Measurements from ENCODE around the gene SIGLEC7. TPM values are rescaled to one million over a fixed set of nuclear protein-coding genes. Genes with fewer than 3 reads are reported as not detected.
A peak's percentile ranks its signal among the peaks of the same experiment; 100 is the strongest.

SIGLEC7 gene
- total RNA-seq, 1 donor from 2014 or later, result not detected

- H3K4me1 Mint-ChIP-seq, result peaks cover 39% of the 10 kb centered on the region
- no peak overlapping the region for H3K4me3 Mint-ChIP-seq
- H3K27me3 Mint-ChIP-seq, result no peaks in the 10 kb centered on the region
- DNase-seq, result no peak
- H3K36me3 Mint-ChIP-seq (ENCODE audit: low read depth), result peaks cover 39% of the 10 kb centered on the region
- no peak overlapping the region for H3K27ac Mint-ChIP-seq
- no peaks in the 10 kb centered on the region for H3K9me3 Mint-ChIP-seq
- intact Hi-C loops (cut with micrococcal nuclease), result loop anchor here (10.0 kb wide), 1 partner anchor 299 kb away; no protein-coding TSS in a partner anchor
Observed at GRCh38 chr19:51103926-51104341, 38.2 kb upstream of the SIGLEC7 start.

DNA sequence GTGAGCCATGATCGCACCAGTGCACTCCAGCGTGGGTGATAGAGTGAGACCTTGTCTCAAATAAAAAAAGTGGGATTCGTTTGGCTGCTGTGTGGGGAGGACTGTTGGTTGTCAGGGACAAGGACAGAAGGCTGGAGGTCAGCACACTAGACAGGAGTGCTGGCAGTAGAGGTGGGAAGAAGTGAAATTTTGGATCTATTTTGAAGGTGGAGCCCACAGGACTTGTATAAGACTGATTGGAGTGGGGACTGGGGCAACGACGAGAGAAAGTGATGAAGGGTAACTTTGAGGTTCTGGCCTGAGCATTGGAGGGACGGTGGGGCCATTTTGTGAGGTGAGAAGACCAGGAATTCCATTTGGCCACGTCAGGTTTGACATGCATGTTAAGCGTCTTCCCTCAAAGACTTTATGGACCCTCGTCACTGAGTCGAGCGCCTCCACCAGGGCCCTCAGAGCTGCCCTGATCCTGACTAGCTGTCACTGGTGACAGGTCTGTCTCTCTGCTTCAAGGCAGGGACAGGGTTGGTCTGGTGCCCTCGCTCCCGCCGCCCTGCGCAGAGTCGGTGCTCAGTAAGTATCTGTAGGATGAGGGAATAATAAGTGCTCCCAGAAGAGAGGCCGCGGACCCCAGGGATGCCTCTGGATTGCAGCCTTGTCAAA lies 34.6 kb upstream of the SIGLEC7 start:
- Mint-ChIP-seq H3K9me3 (no peaks in the 10 kb centered on the region), H3K4me3 (peak overlapping the region; percentile 87), H3K36me3 (ENCODE audit: low read depth) (peaks cover 27% of the 10 kb centered on the region), H3K27me3 (no peaks in the 10 kb centered on the region), H3K4me1 (peaks cover 26% of the 10 kb centered on the region), H3K27ac (peak overlapping the region; percentile 93)
- intact Hi-C loops (cut with micrococcal nuclease), result loop anchor here (1.0 to 10.0 kb wide), 5 partner anchors 260 to 596 kb away; partner anchors contain the start of genes CLDND2, ETFB and JOSD2
- peak; percentile 76 for DNase-seq

DNA sequence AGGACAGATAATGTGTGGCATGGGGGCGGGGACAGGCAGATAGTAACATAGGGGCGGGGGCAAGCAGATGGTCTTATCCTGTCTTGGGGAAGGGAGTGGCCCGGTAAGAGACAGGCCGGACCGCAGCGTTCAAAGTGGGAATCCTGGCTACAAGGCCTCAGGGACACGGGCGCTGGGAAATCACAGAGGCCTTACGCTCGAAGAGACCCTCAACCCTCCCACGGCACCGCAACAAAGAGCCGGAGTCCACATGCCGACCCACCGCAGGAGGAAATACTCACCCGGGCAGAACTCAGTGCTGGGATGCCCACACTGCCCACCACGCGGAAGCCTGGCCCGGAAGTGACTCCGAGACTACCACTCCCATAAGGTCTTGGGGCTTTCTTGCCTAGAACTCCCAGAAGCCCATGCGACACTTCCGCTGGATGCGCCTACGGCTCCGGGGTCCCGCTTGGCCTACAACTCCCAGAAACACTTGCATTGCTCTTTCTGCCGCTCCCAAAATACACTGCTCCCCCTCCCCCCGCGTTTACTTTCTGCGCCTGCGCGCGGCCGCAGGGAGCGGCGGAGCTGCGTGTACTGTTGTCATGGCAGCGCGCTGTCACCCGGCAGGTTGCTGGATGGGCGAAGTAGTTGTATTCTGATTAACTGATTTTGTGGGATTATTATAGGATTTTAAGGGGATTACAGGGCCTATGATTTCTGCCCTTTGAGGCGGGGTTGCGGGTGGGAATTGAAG lies 33.9 kb upstream of the SIGLEC7 start, which contains the start of gene CTU1:
CTU1 (minus strand) TSS at position 344 of the 739 bp plus-strand sequence. CDS start 3,840 bp downstream, outside the sequence.
- Mint-ChIP-seq H3K27me3 (no peaks in the 10 kb centered on the region), H3K27ac (peak within 1 kb of the TSS; percentile 93), H3K36me3 (ENCODE audit: low read depth) (peaks cover 21% of the 10 kb centered on the region), H3K4me1 (peaks cover 24% of the 10 kb centered on the region), H3K9me3 (no peaks in the 10 kb centered on the region), H3K4me3 (peak within 1 kb of the TSS; percentile 87)
- peak; percentile 99 for DNase-seq
- intact Hi-C loops (cut with micrococcal nuclease), result loop anchor here (1.0 to 10.0 kb wide), 5 partner anchors 259 to 597 kb away; partner anchors contain the start of genes CLDND2, ETFB and JOSD2

DNA sequence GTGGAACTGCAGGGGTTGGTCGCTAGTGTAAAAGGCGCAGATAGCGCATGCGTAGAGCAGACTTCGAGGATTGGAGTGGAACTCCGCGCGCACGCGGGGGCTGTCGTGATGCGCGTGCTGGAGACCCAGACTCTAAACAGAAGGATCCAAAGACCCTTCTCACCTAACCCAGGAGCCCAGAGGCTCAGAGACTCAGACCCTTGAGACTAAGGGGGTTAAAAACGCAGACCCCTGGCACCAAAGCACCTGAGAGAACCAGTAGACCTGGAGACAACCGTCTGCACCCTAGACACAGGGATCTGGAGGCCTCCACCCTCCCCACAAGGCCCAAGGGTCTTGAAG lies 33.3 kb upstream of the SIGLEC7 start:
- Mint-ChIP-seq H3K27ac (peak overlapping the region; percentile 93), H3K4me1 (peaks cover 24% of the 10 kb centered on the region), H3K27me3 (no peaks in the 10 kb centered on the region), H3K9me3 (no peaks in the 10 kb centered on the region), H3K36me3 (ENCODE audit: low read depth) (peaks cover 17% of the 10 kb centered on the region), H3K4me3 (peak overlapping the region; percentile 87)
- DNase-seq, result no peak
- intact Hi-C loops (cut with micrococcal nuclease), result loop anchor here (1.0 to 10.0 kb wide), 5 partner anchors 259 to 597 kb away; partner anchors contain the start of genes CLDND2, ETFB and JOSD2

DNA sequence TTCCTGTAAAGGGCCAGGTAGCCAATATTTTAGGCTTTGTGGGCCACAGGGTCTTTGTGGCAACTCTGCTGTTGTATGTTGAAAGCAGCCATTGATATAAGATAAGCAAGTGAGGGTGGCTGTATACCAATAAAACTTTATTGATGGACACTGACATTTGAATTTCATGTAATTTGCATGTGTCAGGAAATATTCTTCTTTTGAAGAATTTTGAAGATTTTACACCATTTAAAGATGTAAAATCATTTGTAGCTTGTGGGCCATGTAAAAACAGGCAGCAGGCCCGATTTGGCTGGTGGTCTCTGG lies 31.5 kb upstream of the SIGLEC7 start:
- H3K9me3 Mint-ChIP-seq, result no peaks in the 10 kb centered on the region
- H3K4me3 Mint-ChIP-seq, result no peak overlapping the region
- H3K36me3 Mint-ChIP-seq (ENCODE audit: low read depth), result peaks cover 8% of the 10 kb centered on the region
- no peak for DNase-seq
- H3K4me1 Mint-ChIP-seq, result peaks cover 34% of the 10 kb centered on the region
- H3K27ac Mint-ChIP-seq, result no peak overlapping the region
- no peaks in the 10 kb centered on the region for H3K27me3 Mint-ChIP-seq
- intact Hi-C loops (cut with micrococcal nuclease), result loop anchor here (5.0 kb wide), 1 partner anchor 147 kb away; no protein-coding TSS in a partner anchor

DNA sequence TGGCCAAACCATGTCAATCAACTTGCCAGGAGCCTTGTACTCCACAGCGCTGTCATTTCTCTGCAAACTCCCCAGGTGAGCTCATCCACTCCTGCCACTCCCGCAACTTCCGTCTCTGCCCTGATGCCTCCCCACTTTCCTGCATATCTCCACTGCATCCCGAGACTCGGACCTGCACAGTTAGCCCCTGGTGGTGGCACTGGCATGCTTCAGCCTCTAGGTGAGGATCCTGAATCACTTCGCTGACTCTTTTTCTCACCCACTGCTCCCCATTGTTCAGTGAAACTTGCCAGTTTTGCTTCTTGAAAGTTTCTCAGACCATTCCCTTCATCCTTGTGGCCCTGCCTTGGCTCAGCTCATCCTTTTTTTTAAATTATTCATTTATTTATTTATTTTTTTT lies 30.5 kb upstream of the SIGLEC7 start:
- intact Hi-C loops (cut with micrococcal nuclease), result loop anchor here (5.0 kb wide), 1 partner anchor 146 kb away; no protein-coding TSS in a partner anchor
- DNase-seq, result no peak
- Mint-ChIP-seq H3K27ac (no peak overlapping the region), H3K9me3 (no peaks in the 10 kb centered on the region), H3K4me1 (peaks cover 35% of the 10 kb centered on the region), H3K4me3 (no peak overlapping the region), H3K27me3 (no peaks in the 10 kb centered on the region), H3K36me3 (ENCODE audit: low read depth) (peaks cover 6% of the 10 kb centered on the region)

DNA sequence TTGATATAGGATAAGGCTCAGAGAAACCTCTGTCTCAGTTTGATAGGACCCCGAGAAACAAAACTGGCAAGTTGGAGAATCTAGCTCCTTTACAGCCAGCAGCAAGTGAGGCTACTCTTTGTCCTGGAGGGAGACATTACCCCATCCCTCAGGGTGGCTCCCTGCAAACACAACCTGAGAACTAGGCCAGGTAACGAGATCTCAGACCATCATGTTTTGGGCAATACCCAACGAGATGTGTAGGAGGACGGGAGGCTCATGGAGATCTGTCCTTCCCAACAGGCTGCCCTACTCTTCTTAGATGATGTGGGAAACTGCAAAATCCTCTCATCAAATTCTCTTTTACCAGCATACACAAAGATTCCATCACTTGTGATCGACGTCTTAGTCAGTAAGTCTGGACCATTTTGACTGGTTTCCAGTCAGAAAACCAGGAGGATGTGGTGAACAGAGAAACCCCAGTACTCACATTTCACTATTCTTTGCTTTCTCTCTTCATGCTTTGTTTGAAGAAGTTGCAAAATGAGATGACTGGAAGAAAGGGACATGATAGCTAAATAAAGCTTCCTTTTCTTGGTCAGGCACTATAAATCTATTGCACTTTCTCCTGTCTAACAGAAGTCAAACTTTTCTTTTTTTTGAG lies 27.9 kb upstream of the SIGLEC7 start:
- intact Hi-C loops (cut with micrococcal nuclease), result loop anchor here (2.0 to 5.0 kb wide), 2 partner anchors 143 to 335 kb away; no protein-coding TSS in a partner anchor
- H3K9me3 Mint-ChIP-seq, result no peaks in the 10 kb centered on the region
- peaks cover 7% of the 10 kb centered on the region for H3K27me3 Mint-ChIP-seq
- peak overlapping the region; percentile 85 for H3K27ac Mint-ChIP-seq
- peak overlapping the region; percentile 34 for H3K4me3 Mint-ChIP-seq
- peaks cover 32% of the 10 kb centered on the region for H3K4me1 Mint-ChIP-seq
- DNase-seq, result peak; percentile 79
- H3K36me3 Mint-ChIP-seq (ENCODE audit: low read depth), result peaks cover 2% of the 10 kb centered on the region

DNA sequence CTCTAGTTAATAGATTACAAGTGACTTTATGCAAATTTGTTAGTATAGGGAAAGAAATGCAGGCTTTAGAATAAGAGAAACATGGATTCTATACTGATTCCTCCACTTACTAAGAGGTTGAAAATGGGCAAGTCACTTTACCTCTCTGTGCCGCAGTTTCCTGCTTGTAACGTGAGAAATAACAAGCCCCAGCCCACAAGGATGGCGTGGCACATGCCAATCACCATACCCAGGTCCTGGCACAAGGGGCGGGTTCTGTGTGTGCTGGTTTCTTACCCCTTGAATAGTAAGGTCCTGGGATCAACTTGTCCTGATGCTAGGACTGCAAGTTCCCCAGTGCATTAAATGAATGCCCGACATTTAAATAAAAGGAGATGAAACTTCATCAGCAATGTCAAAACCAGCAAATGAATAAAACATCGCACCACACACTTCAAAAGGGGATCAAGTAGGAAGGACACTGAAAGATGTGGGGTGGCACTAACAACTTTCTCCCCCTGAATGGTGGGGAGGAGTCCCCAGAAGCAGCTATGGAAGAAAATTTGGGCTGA lies 25.3 kb upstream of the SIGLEC7 start:
- Mint-ChIP-seq H3K36me3 (ENCODE audit: low read depth) (peaks cover 2% of the 10 kb centered on the region), H3K27me3 (peaks cover 8% of the 10 kb centered on the region), H3K9me3 (no peaks in the 10 kb centered on the region), H3K27ac (no peak overlapping the region), H3K4me1 (peaks cover 36% of the 10 kb centered on the region), H3K4me3 (no peak overlapping the region)
- DNase-seq, result no peak
- intact Hi-C loops (cut with micrococcal nuclease), result no loop called here

DNA sequence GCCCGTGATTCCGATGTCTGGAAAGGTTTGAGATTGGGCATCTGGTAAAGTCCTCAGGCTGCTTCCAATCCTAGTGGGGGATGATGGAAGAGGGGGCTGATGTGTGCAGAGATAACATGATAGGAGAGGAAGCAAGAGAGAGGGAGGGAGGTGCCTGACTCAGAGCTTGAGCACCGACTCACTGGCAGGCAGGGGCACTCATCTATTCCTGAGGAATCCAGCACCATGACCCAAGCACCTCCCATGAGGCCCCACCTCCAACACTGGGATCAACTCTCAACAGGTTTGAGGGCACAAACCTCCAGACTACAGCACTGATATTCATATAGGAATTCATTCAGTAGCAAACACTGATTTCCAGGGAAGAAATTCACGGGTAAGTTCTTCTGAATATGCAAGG lies 23.0 kb upstream of the SIGLEC7 start:
- no peak for DNase-seq
- no peaks in the 10 kb centered on the region for H3K9me3 Mint-ChIP-seq
- peaks cover 2% of the 10 kb centered on the region for H3K36me3 Mint-ChIP-seq (ENCODE audit: low read depth)
- H3K4me3 Mint-ChIP-seq, result no peak overlapping the region
- H3K27me3 Mint-ChIP-seq, result peaks cover 8% of the 10 kb centered on the region
- intact Hi-C loops (cut with micrococcal nuclease), result no loop called here
- no peak overlapping the region for H3K27ac Mint-ChIP-seq
- H3K4me1 Mint-ChIP-seq, result peaks cover 52% of the 10 kb centered on the region

DNA sequence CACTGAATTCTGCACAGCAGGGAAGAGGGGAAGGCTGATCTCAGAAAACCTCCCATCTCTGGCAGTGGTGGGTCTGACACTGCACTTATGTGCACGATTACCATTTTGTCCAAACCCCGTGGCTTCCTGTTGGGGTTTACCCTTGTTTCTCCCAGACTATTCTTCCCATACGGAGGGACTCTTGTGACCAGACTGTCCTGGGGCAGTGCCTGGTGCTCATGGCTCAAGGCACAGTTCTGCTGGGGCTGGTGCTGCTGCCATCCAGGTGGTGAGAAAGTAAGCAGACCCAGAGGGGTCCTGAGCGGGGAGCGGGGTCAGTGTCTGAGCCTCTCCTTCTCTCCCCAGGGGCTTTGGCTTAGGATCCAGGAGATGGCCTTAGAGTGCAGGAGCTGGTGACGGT lies 22.5 kb upstream of the SIGLEC7 start:
- peaks cover 2% of the 10 kb centered on the region for H3K36me3 Mint-ChIP-seq (ENCODE audit: low read depth)

GRCh38 chr19:51120160-51120559 lies 21.9 kb upstream of the SIGLEC7 start:
- H3K27me3 Mint-ChIP-seq, result peaks cover 8% of the 10 kb centered on the region
- no peaks in the 10 kb centered on the region for H3K9me3 Mint-ChIP-seq
- intact Hi-C loops (cut with micrococcal nuclease), result no loop called here
- H3K36me3 Mint-ChIP-seq (ENCODE audit: low read depth), result peaks cover 2% of the 10 kb centered on the region
- H3K27ac Mint-ChIP-seq, result no peak overlapping the region
- DNase-seq, result no peak
- H3K4me3 Mint-ChIP-seq, result no peak overlapping the region
- H3K4me1 Mint-ChIP-seq, result peaks cover 51% of the 10 kb centered on the region

More for the DNA sequence above, 22.5 kb upstream of the SIGLEC7 start:
- peaks cover 8% of the 10 kb centered on the region for H3K27me3 Mint-ChIP-seq
- H3K9me3 Mint-ChIP-seq, result no peaks in the 10 kb centered on the region
- no peak for DNase-seq
- intact Hi-C loops (cut with micrococcal nuclease), result no loop called here
- no peak overlapping the region for H3K27ac Mint-ChIP-seq
- H3K4me1 Mint-ChIP-seq, result peaks cover 51% of the 10 kb centered on the region
- no peak overlapping the region for H3K4me3 Mint-ChIP-seq

- Mint-ChIP-seq H3K27ac (no peak overlapping the region), H3K36me3 (ENCODE audit: low read depth) (peaks cover under 1% of the 10 kb centered on the region), H3K4me1 (peaks cover 48% of the 10 kb centered on the region), H3K27me3 (peaks cover 8% of the 10 kb centered on the region), H3K4me3 (no peak overlapping the region), H3K9me3 (no peaks in the 10 kb centered on the region)
- DNase-seq, result no peak
- intact Hi-C loops (cut with micrococcal nuclease), result no loop called here
Observed at GRCh38 chr19:51121257-51121656, 20.8 kb upstream of the SIGLEC7 start.

GRCh38 chr19:51122112-51122981 lies 19.8 kb upstream of the SIGLEC7 start:
- DNase-seq, result no peak
- intact Hi-C loops (cut with micrococcal nuclease), result no loop called here
- Mint-ChIP-seq H3K36me3 (ENCODE audit: low read depth) (no peaks in the 10 kb centered on the region), H3K27ac (no peak overlapping the region), H3K27me3 (peaks cover 7% of the 10 kb centered on the region), H3K4me1 (peaks cover 42% of the 10 kb centered on the region), H3K9me3 (no peaks in the 10 kb centered on the region), H3K4me3 (no peak overlapping the region)

Measured in activated CD4-positive, alpha-beta T cell treated with anti-CD3 and anti-CD28 coated beads, Interleukin-2, amount 10 ng/mL, durations not matched to agents 24 days and 14 days (primary cell).